Measurements from ENCODE around the gene NFIX. TPM values are rescaled to one million over a fixed set of nuclear protein-coding genes. Genes with fewer than 3 reads are reported as not detected.

Gene NFIX
- total and polyA plus RNA-seq, 2 of the 13 experiments (the other 11 are each of a cell fraction or from before 2014, with no cell fraction given): 3.4 to 5.4 TPM

DNA sequence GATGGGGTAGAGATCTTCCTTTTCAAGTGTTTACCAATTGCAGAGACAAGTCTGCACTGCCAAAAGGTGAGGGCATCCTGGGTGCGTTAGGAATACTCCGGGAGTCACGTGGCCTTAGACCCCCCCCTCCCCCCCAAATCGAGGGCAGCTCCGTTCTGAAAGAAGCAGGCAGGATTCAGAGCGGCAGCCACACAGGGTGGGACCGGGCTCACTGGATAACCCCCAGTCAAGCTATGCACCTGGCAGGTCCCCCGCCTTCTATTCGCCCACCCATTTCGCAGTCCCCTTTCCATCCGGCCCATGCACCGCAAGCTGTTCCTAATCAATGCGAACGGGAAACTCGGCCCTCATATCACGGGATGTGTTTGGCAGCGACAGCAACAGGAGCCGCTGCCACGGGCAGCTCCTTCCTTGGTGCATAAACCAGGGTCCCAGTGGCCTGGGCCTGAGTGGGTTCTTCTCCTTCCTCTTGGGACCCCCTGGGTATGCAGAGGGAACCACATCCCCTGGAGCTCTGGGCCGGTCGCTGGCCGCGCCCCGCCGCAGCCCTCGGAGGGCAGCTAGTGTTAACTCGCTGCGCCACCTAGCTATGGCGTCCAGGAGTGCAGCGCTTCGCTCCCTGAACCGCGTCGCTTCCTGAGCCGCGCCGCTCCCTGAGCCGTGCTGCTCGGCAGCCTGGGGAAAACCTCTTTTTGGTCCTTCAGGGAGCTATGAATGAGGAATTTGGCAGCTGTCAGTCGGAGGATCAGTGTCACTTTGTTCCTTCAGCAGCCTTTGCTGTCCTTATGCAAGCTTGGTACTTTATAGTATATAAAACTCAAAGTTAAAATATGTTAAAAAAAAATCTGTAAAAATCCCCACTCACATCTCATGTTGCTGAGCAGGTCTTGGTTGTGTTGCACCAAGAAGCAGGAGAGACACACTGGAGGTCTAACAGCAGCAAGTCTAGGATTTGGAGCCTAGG is 66.0 kb downstream of the NFIX start (continued):
- no peak for TF ChIP-seq SRSF9 (IDR thresholded peaks at IDR 0.05; ENCODE audit: borderline replicate concordance, insufficient read depth, low read depth, low read length, poor library complexity, severe bottlenecking)
- TF ChIP-seq PCBP2 (optimal IDR thresholded peaks at IDR 0.05; ENCODE audit: low read depth, low read length, poor library complexity, severe bottlenecking): no peak
- peak; percentile 6; the same call in 1 of the 2 replicates for TF ChIP-seq ZNF772 (CRISPR knock-in tag; IDR thresholded peaks at IDR 0.05)
- TF ChIP-seq ZBTB10 (CRISPR knock-in tag; IDR thresholded peaks at IDR 0.05; ENCODE audit: borderline replicate concordance): peak; percentile 38; the same call in 1 of the 2 replicates
- no peak for TF ChIP-seq KLF11 (CRISPR knock-in tag; IDR thresholded peaks at IDR 0.05)
- TF ChIP-seq, protein P1, sequence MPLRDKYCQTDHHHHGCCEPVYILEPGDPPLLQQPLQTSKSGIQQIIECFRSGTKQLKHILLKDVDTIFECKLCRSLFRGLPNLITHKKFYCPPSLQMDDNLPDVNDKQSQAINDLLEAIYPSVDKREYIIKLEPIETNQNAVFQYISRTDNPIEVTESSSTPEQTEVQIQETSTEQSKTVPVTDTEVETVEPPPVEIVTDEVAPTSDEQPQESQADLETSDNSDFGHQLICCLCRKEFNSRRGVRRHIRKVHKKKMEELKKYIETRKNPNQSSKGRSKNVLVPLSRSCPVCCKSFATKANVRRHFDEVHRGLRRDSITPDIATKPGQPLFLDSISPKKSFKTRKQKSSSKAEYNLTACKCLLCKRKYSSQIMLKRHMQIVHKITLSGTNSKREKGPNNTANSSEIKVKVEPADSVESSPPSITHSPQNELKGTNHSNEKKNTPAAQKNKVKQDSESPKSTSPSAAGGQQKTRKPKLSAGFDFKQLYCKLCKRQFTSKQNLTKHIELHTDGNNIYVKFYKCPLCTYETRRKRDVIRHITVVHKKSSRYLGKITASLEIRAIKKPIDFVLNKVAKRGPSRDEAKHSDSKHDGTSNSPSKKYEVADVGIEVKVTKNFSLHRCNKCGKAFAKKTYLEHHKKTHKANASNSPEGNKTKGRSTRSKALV (CRISPR knock-in tag; IDR thresholded peaks at IDR 0.05): no peak
- TF ChIP-seq, protein P2, sequence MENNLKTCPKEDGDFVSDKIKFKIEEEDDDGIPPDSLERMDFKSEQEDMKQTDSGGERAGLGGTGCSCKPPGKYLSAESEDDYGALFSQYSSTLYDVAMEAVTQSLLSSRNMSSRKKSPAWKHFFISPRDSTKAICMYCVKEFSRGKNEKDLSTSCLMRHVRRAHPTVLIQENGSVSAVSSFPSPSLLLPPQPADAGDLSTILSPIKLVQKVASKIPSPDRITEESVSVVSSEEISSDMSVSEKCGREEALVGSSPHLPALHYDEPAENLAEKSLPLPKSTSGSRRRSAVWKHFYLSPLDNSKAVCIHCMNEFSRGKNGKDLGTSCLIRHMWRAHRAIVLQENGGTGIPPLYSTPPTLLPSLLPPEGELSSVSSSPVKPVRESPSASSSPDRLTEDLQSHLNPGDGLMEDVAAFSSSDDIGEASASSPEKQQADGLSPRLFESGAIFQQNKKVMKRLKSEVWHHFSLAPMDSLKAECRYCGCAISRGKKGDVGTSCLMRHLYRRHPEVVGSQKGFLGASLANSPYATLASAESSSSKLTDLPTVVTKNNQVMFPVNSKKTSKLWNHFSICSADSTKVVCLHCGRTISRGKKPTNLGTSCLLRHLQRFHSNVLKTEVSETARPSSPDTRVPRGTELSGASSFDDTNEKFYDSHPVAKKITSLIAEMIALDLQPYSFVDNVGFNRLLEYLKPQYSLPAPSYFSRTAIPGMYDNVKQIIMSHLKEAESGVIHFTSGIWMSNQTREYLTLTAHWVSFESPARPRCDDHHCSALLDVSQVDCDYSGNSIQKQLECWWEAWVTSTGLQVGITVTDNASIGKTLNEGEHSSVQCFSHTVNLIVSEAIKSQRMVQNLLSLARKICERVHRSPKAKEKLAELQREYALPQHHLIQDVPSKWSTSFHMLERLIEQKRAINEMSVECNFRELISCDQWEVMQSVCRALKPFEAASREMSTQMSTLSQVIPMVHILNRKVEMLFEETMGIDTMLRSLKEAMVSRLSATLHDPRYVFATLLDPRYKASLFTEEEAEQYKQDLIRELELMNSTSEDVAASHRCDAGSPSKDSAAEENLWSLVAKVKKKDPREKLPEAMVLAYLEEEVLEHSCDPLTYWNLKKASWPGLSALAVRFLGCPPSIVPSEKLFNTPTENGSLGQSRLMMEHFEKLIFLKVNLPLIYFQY (CRISPR knock-in tag; IDR thresholded peaks at IDR 0.05; ENCODE audit: borderline replicate concordance): peak; percentile 81; the same call in 1 of the 2 replicates
- TF ChIP-seq ZNF558 (CRISPR knock-in tag; IDR thresholded peaks at IDR 0.05; ENCODE audit: borderline replicate concordance): no peak
- TF ChIP-seq ZFP41 (CRISPR knock-in tag; IDR thresholded peaks at IDR 0.05; ENCODE audit: borderline replicate concordance): no peak
- TF ChIP-seq CREM (IDR thresholded peaks at IDR 0.05): no peak
- TF ChIP-seq CREM (CRISPR knock-in tag; IDR thresholded peaks at IDR 0.05): no peak
- no peak for TF ChIP-seq ZNF10 (CRISPR knock-in tag; IDR thresholded peaks at IDR 0.05; ENCODE audit: borderline replicate concordance, low read depth)
- TF ChIP-seq TMF1 (CRISPR knock-in tag; IDR thresholded peaks at IDR 0.05; ENCODE audit: low read depth): no peak
- no peak for TF ChIP-seq ZNF34 (CRISPR knock-in tag; IDR thresholded peaks at IDR 0.05; ENCODE audit: borderline replicate concordance)
- TF ChIP-seq SNAPC5 (CRISPR knock-in tag; IDR thresholded peaks at IDR 0.05; ENCODE audit: borderline replicate concordance): no peak
- TF ChIP-seq KLF12 (CRISPR knock-in tag; IDR thresholded peaks at IDR 0.05; ENCODE audit: borderline replicate concordance): peak; percentile 81; the same call in 1 of the 2 replicates
- TF ChIP-seq BORCS8-MEF2B (CRISPR knock-in tag; IDR thresholded peaks at IDR 0.05): no peak
- TF ChIP-seq SMAD1 (CRISPR knock-in tag; IDR thresholded peaks at IDR 0.05; ENCODE audit: borderline replicate concordance, low read depth): peak; percentile 69; the same call in 1 of the 2 replicates
